Large intestine (tissue), 3 donors: ENCODE results near the gene CEP164. TPM values are rescaled to one million over a fixed set of nuclear protein-coding genes. Genes with fewer than 3 reads are reported as not detected.

Experiments
- DNase-seq, 2 donors: peaks; one replicate each; pipeline versions ENCODE4 v3.0.0 to v3.0.0-alpha.2; 2013
- H3K27ac ChIP-seq: one replicate; pipeline ENCODE4 v1.5.1; 2013; ENCODE audit warnings: low read length
- H3K27me3 ChIP-seq: 2 replicates; pipeline ENCODE4 v1.6.1; 2013; ENCODE audit warnings: low read length; ENCODE audit not compliant: control insufficient read depth, insufficient read depth
- H3K36me3 ChIP-seq: 2 replicates; pipeline ENCODE4 v1.6.1; 2013; ENCODE audit warnings: low read length; ENCODE audit not compliant: control insufficient read depth, insufficient read depth
- H3K4me1 ChIP-seq: one replicate; pipeline ENCODE4 v1.6.1; 2013; ENCODE audit warnings: low read length; ENCODE audit not compliant: control insufficient read depth, insufficient read depth
- H3K4me3 ChIP-seq: one replicate; pipeline ENCODE4 v1.5.1; 2013; ENCODE audit warnings: low read length
- H3K9me3 ChIP-seq: one replicate; pipeline ENCODE4 v1.6.1; 2013; ENCODE audit warnings: mild to moderate bottlenecking, low read depth, low read length, moderate library complexity; ENCODE audit not compliant: control insufficient read depth
- WGBS: methylation state at CpG from one replicate; pipeline ENCODE4 v1.1.5; 2013; ENCODE audit warnings: low lambda C conversion rate; ENCODE audit not compliant: insufficient coverage; 5-methylcytosine and 5-hydroxymethylcytosine counted together
- polyA plus RNA-seq: library from polyadenylated mRNA; unstranded; fragments of 120-200 nt; gene quantifications from one replicate; pipeline ENCODE4 v1.2.1, GENCODE V29; 2013

Gene CEP164
- polyA plus RNA-seq, 1 donor, result 31.0 TPM

DNA sequence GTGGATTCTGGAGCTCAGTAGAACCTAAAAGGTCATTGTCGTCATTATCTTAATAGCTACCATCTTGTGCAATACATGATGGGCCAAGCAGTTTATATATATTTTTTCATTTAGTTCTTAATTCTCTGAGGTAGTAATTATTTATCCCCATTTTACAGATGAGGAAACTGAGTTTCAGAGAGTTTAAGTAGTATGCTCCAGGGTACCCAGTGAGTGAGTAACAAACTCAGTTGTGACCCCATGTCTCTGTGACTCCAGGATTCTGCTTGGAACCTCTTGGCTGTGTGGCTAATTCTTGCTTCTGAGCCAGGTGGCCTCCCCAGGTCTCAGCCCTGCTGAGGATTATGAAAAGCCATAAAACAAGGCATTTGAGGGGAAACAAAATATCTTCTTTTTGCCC lies 82.6 kb downstream of the CEP164 start:
- Histone ChIP-seq H3K4me3 (no peak overlapping the region), H3K4me1 (peaks cover 12% of the 10 kb centered on the region), H3K27me3 (no peaks in the 10 kb centered on the region), H3K27ac (no peak overlapping the region), H3K9me3 (no peaks in the 10 kb centered on the region), H3K36me3 (peaks cover 35% of the 10 kb centered on the region)
- DNase-seq, result no peak
- no CpG with 5 or more reads among the region's 1 CpG for WGBS

GRCh38 chr11:117410861-117411710 lies 83.4 kb downstream of the CEP164 start:
- H3K36me3 ChIP-seq, result peaks cover 34% of the 10 kb centered on the region
- H3K4me1 ChIP-seq, result peaks cover 12% of the 10 kb centered on the region
- WGBS, result 25% methylated on average over 1 of the region's 14 CpGs

DNA sequence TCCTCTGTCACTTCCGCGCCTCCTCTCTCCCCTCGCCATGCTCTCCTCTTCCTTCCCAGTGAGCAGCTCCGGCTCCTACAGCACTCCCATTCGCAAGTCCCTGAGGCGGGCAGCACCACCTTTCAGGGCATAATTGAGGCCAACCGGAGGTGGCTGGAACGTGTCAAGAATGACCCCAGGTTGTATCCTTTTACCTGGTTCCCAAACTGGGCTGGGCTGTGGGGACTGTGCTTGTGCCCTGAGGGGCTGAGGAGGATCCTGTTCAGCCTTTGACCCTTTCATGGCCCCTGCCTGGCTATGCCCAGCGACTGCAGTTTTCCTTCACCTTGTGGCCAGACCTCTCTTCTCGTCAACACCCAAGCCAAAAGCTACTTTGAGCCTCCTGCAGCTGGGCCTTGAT lies 84.1 kb downstream of the CEP164 start:
- peaks cover 12% of the 10 kb centered on the region for H3K4me1 ChIP-seq
- H3K27me3 ChIP-seq, result no peaks in the 10 kb centered on the region
- DNase-seq, result no peak
- H3K27ac ChIP-seq, result no peak overlapping the region
- no CpG with 5 or more reads among the region's 10 CpGs for WGBS
- no peaks in the 10 kb centered on the region for H3K9me3 ChIP-seq
- H3K36me3 ChIP-seq, result peaks cover 31% of the 10 kb centered on the region
- H3K4me3 ChIP-seq, result no peak overlapping the region

More at GRCh38 chr11:117410861-117411710, 83.4 kb downstream of the CEP164 start:
- Histone ChIP-seq H3K27me3 (no peaks in the 10 kb centered on the region), H3K4me3 (no peak overlapping the region), H3K27ac (no peak overlapping the region), H3K9me3 (no peaks in the 10 kb centered on the region)
- peak; percentile 26 to 71 for DNase-seq

GRCh38 chr11:117412176-117412575 lies 84.5 kb downstream of the CEP164 start:
- WGBS, result no CpG with 5 or more reads among the region's 10 CpGs
- H3K27me3 ChIP-seq, result no peaks in the 10 kb centered on the region
- peaks cover 12% of the 10 kb centered on the region for H3K4me1 ChIP-seq
- H3K36me3 ChIP-seq, result peaks cover 31% of the 10 kb centered on the region
- H3K9me3 ChIP-seq, result no peaks in the 10 kb centered on the region
- H3K27ac ChIP-seq, result no peak overlapping the region
- DNase-seq, result no peak
- no peak overlapping the region for H3K4me3 ChIP-seq

DNA sequence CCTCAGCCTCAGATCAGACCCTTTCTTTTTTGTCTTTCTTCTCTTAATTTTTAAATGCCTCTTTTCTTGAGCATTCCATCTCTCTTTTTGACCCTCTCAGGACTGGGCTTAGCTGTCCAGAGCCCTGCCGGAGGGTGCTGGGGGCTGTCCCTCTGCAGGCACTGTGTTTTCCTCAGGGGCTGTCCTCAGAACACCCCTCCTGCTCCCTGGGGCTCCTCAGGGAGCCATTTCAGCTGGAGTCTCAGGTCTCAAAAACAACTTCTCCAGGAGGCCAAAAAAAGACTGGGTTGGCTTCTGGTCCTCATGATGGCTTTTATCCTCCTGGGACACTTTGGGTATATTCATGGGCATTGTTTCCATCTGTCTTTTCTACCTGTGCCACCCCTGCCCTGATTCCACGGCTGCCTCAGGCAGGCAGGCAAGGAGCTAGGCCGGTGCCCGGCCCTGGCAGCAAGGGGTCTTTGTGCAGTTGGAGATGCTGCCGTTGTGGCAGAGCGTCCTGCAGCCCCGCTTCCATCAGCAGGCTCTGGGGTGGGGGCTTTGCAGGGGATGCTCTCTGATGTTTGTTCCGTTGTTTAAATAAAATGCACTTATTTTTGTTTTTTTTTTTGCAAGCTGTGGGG lies 85.1 kb downstream of the CEP164 start:
- no CpG with 5 or more reads among the region's 8 CpGs for WGBS
- no peaks in the 10 kb centered on the region for H3K27me3 ChIP-seq
- no peak overlapping the region for H3K27ac ChIP-seq
- H3K36me3 ChIP-seq, result peaks cover 30% of the 10 kb centered on the region
- H3K9me3 ChIP-seq, result no peaks in the 10 kb centered on the region
- H3K4me1 ChIP-seq, result peaks cover 12% of the 10 kb centered on the region
- no peak overlapping the region for H3K4me3 ChIP-seq
- no peak for DNase-seq

- Histone ChIP-seq H3K9me3 (no peaks in the 10 kb centered on the region), H3K27ac (no peak overlapping the region), H3K4me3 (no peak overlapping the region), H3K36me3 (peaks cover 22% of the 10 kb centered on the region), H3K4me1 (peaks cover 20% of the 10 kb centered on the region), H3K27me3 (no peaks in the 10 kb centered on the region)
- no CpG with 5 or more reads among the region's 7 CpGs for WGBS
- no peak for DNase-seq
Measured at GRCh38 chr11:117413616-117414015, 86.0 kb downstream of the CEP164 start.

- Histone ChIP-seq H3K27me3 (no peaks in the 10 kb centered on the region), H3K4me3 (no peak overlapping the region), H3K36me3 (peaks cover 13% of the 10 kb centered on the region), H3K9me3 (no peaks in the 10 kb centered on the region), H3K4me1 (peaks cover 29% of the 10 kb centered on the region), H3K27ac (no peak overlapping the region)
- no peak for DNase-seq
- no CpG with 5 or more reads among the region's 6 CpGs for WGBS
Measured at GRCh38 chr11:117414724-117415123, 87.1 kb downstream of the CEP164 start.

DNA sequence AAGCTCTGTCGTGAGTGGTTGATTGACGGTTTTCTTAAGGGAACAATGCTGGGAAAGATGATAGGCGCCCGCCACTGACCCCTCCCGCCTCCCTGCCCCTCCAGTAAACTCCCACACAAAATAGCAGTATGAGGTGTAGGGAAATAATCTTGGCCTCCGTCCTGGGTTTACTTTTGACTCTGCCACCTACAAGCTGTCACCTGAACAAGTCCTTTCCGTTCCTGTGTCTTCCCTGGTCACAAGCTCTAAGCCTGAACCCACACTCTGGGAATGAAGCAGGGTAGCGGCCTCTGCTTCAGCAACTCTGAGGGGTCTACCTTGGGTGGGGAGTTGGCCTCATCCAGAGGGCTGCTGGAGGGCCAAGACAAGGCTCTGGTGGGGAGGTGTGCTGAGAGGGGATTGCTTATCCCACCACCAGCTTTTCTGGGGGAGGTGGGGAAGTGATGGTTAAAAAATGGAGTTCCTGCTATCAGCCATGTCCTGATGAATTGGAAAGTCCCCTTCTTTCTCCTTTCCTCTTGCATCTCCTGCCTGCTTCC lies 87.8 kb downstream of the CEP164 start:
- Histone ChIP-seq H3K27ac (no peak overlapping the region), H3K4me1 (peaks cover 31% of the 10 kb centered on the region), H3K9me3 (peaks cover 3% of the 10 kb centered on the region), H3K36me3 (peaks cover 9% of the 10 kb centered on the region), H3K27me3 (no peaks in the 10 kb centered on the region), H3K4me3 (no peak overlapping the region)
- 60% methylated on average over 1 of the region's 8 CpGs for WGBS
- no peak for DNase-seq

DNA sequence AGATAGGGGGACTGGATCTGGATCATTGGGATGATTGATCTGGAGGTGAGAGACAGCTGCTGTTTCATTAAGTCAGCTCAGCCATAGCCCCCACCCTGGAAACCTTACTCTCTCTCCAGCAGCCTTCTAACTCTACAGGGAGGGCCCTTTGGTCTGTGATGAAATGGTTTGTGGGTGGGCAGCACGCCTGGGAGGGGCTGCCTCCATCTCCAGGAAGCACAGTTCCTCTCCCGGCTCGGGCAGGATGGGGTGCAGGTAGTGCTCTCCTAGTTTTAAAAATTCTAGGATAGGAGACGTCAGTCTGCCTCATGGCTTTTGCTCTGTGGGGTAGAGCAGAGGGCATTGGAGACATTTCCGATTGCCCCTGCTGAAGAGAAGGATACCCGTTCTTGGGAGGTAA lies 89.7 kb downstream of the CEP164 start:
- Histone ChIP-seq H3K4me1 (peaks cover 20% of the 10 kb centered on the region), H3K27me3 (no peaks in the 10 kb centered on the region), H3K36me3 (peaks cover under 1% of the 10 kb centered on the region), H3K27ac (no peak overlapping the region), H3K9me3 (peaks cover 3% of the 10 kb centered on the region), H3K4me3 (no peak overlapping the region)
- WGBS, result no CpG with 5 or more reads among the region's 6 CpGs
- DNase-seq, result no peak

GRCh38 chr11:117417856-117418255 lies 90.2 kb downstream of the CEP164 start:
- peak in 1 of 2 donors; percentile 20 for DNase-seq
- peaks cover 20% of the 10 kb centered on the region for H3K4me1 ChIP-seq
- H3K36me3 ChIP-seq, result no peaks in the 10 kb centered on the region
- no peaks in the 10 kb centered on the region for H3K27me3 ChIP-seq
- H3K4me3 ChIP-seq, result no peak overlapping the region
- WGBS, result 90% methylated on average over 2 of the region's 12 CpGs
- H3K9me3 ChIP-seq, result peaks cover 3% of the 10 kb centered on the region
- H3K27ac ChIP-seq, result no peak overlapping the region
